ENCODE measurements around the gene LRRC9.

GRCh38 chr14:59913187-59913586 lies 6.8 kb upstream of the LRRC9 start:
- TF ChIP-seq CTCF (IDR thresholded peaks at IDR 0.05 in 4 of 5, conservative IDR thresholded peaks at IDR 0.05 in 1 of 5) (no peak), POLR2A (IDR thresholded peaks at IDR 0.05) (no peak)

Measured in gastrocnemius medialis (tissue), 4 donors.